HG03442 (cell line): ENCODE results near the gene TSSK6.
"Not testable (repeated sequence)": the region's sequence is repeated elsewhere in the genome, so short reads cannot be mapped to it uniquely, and the experiment has no call there.

Experiments
- ATAC-seq: cut with Tn5 transposase; IDR thresholded peaks from one replicate; pipeline ENCODE4 v1.9.1; 2021; ENCODE audit warnings: mild to moderate bottlenecking, moderate library complexity; ENCODE audit not compliant: unreplicated experiment

The TSSK6 gene

GRCh38 chr19:19488875-19489690 lies 26.3 kb downstream of the TSSK6 start:
- ATAC-seq: no peak

GRCh38 chr19:19487950-19488874 lies 27.1 kb downstream of the TSSK6 start:
- ATAC-seq: no peak

GRCh38 chr19:19487077-19487949 lies 28.0 kb downstream of the TSSK6 start:
- ATAC-seq: no peak

DNA sequence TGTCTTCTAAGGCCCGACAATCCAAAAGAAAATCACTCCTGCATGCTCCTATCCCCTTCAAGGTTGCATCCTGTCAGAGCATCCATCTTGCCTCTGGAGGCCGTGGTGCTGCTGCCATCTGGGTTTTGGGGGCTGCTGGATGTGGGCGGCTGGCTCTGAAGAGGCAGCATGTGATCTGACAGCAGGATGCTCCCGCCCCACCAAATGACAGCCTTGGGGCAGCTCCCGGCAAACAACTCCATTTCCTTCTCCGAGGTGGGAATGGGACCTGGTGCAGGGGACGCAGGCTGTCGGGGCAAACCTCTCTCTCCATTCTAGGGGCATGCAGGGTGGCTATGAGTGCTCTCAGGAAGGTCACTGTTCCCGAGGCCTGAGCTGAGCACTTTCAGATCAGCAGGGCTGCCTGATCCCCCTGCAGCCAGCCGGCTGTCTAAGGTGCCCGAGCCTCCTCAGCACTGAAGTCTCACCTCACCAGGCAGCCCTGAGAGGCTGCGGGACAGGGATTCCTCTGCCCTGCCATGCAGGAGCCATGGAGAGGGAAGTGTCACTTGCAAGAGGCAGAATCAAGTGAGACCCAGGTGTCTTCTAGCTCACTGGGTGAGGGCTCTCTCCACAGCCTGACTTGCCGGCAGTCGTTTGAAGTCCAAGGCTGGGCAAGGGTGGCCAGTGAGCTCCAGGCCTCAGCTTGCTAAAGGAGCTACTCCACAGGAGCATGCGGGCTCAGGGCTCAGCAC lies 28.8 kb downstream of the TSSK6 start:
- ATAC-seq: no peak

GRCh38 chr19:19485998-19486290 lies 29.4 kb downstream of the TSSK6 start:
- no peak for ATAC-seq

- ATAC-seq: no peak
Measured at GRCh38 chr19:19485161-19485997, 30.0 kb downstream of the TSSK6 start.

GRCh38 chr19:19482809-19483596 lies 32.3 kb downstream of the TSSK6 start:
- no peak for ATAC-seq

DNA sequence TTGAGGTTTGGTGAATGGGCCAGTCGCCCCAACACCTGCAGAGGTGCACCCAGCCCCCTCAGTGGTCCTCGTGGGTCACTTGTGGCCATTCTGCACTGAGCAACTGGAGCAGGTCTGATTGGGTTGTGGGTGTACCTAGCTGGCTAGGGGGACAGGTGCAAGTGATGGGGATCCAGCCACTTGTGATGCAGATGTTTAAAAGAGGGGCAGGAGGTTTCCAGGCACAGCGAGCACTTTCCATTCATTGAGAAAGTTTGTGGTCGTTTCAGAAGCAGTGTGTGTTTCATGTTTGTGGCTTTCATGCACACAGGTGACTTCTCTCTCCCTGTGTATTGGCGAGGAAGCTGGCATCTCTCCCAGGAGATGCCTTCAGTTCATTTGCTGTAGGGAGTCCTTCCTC lies 34.7 kb downstream of the TSSK6 start:
- no peak for ATAC-seq

- no peak for ATAC-seq
Measured at GRCh38 chr19:19477705-19478383, 37.5 kb downstream of the TSSK6 start.

DNA sequence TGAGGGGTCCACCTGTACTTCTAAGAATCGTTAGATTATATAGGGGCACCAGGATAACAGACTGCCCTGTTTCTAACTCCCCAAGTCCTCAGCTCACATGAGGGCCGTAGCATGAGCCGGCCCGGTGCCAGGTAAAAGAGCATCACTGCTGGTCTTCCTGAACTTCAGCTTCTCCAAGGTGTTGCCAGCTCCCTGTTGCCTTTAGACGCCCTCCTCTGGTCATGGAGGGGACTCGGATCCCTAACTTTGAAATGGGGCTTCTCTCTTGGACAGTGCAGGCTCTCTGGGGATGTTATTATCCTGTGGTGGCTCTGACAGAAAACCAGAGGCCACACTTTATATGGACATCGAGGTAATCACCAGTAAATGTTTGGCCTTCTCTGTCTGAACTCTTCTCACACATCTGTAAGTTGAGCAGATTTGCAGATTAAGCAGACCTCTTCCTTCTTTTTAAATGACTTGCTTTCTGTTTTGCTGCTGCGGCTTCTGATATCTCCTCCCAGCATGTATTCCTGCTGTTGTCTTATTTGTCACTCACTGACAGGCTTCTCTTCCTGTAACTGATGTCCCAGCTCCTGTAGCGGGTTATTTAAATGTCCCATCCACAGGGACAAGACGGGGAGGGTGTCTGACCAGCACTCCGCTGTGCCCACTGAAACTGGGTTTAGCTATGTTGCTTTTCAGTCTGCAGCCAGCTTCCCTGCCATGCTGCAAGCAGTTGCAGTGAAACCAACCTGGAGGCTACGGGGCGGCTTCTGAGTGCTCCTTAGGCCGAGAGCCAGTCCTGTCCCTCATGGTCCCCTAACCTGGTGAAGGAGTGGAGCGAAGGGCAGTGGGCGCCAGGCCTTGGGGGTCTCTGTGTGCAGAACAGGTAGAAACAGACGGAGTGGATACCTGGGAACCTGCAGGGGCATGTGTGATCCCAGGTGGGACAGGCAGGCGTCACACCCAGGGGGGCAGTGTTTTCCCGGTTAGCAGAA lies 39.2 kb downstream of the TSSK6 start:
- ATAC-seq: no peak

- no peak for ATAC-seq
Measured at GRCh38 chr19:19475015-19475765, 40.2 kb downstream of the TSSK6 start.

GRCh38 chr19:19472106-19472505 lies 43.2 kb downstream of the TSSK6 start:
- ATAC-seq: not testable (repeated sequence)

DNA sequence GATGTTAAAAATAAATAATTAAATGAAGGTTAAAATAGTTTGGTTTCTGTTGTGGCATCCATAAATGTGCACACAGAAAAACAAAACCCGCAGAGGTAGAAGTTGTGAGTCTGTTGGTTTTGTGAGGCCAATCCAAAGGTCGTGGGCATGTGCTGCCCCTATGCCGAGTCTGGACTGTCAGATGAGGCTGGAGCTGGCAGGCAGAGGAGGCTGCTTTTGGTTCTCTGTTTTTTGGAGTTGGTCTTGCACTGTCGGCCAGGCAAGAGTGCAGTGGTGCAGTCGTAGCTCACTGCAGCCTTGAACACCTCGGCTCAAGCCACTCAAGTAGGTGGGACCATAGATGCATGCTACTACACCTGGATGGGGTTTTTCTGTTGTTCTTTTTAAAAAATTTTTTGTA lies 43.7 kb downstream of the TSSK6 start:
- no peak for ATAC-seq

GRCh38 chr19:19470579-19470978 lies 44.8 kb downstream of the TSSK6 start:
- no peak for ATAC-seq

DNA sequence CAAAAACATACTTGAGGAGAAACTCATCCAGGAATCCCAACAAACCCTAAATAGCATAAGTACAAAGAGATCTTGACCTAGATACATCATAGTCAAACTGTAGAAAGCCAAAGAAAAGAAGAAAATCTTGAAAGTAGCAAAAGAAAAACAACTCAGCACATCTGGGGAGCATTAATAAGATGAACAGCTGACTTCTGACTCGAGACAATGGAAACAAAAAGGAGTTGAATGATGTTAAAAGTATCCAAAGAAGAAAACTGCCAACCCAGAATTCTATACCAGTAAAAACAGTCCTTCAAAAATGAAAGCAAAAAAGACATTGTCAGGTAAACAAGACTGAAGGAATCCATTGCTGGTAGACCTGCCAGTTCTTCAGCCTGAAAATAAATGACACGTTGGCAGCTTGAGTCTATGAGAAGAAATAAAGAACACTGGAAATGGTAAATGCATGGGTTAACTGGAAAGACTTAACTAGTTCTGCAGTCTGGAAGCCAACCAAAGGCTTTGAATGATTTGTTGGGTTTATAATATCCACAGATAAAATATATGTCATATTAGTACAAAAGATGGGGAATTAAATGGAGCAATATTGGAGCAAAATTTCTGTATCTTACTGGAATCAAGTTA lies 46.8 kb downstream of the TSSK6 start:
- no peak for ATAC-seq

GRCh38 chr19:19466201-19466600 lies 49.1 kb downstream of the TSSK6 start:
- no peak for ATAC-seq
